GM18868 (cell line): ENCODE data around the gene GZMB.
"Not testable (repeated sequence)": the region's sequence is repeated elsewhere in the genome, so short reads cannot be mapped to it uniquely, and the experiment has no call there.

Source experiments
- ATAC-seq: cut with Tn5 transposase; IDR thresholded peaks from one replicate; pipeline ENCODE4 v1.9.1; 2021; ENCODE audit warnings: mild to moderate bottlenecking, moderate library complexity; ENCODE audit not compliant: unreplicated experiment

GZMB gene

GRCh38 chr14:24631749-24632335 lies 2.1 kb downstream of the GZMB start:
- ATAC-seq: no peak

GRCh38 chr14:24630872-24631477 lies 3.0 kb downstream of the GZMB start:
- no peak for ATAC-seq

GRCh38 chr14:24630087-24630871 lies 3.7 kb downstream of the GZMB start:
- ATAC-seq: no peak

GRCh38 chr14:24629521-24629920 lies 4.5 kb downstream of the GZMB start:
- ATAC-seq: no peak

- no peak for ATAC-seq
Observed at GRCh38 chr14:24613747-24614146, 20.2 kb downstream of the GZMB start.

GRCh38 chr14:24613241-24613640 lies 20.7 kb downstream of the GZMB start:
- ATAC-seq: no peak

- no peak for ATAC-seq
Observed at GRCh38 chr14:24612196-24612595, 21.8 kb downstream of the GZMB start.

- ATAC-seq: no peak
Observed at GRCh38 chr14:24609655-24610344, 24.2 kb downstream of the GZMB start, which contains the start of gene GZMH. TSS of gene GZMH (minus strand) at chr14:24609685. CDS start at chr14:24609613, 72 bp downstream.

GRCh38 chr14:24607635-24608514 lies 26.1 kb downstream of the GZMB start:
- ATAC-seq: no peak

GRCh38 chr14:24607081-24607480 lies 26.9 kb downstream of the GZMB start:
- ATAC-seq: no peak

GRCh38 chr14:24606297-24606696 lies 27.7 kb downstream of the GZMB start:
- ATAC-seq: no peak

- peak; percentile 94 for ATAC-seq
Observed at GRCh38 chr14:24605435-24606190, 28.4 kb downstream of the GZMB start.

- peak; percentile 46 for ATAC-seq
Observed at GRCh38 chr14:24597403-24597802, 36.6 kb downstream of the GZMB start.

- no peak for ATAC-seq
Observed at GRCh38 chr14:24595073-24595808, 38.7 kb downstream of the GZMB start.

- ATAC-seq: not testable (repeated sequence)
Observed at GRCh38 chr14:24591004-24591403, 43.0 kb downstream of the GZMB start.

- ATAC-seq: not testable (repeated sequence)
Observed at GRCh38 chr14:24584402-24584801, 49.6 kb downstream of the GZMB start.
